K562 (cell line): ENCODE results near the gene AASS.

ENCODE experiments used
- CBX5 ChIP-seq: IDR thresholded peaks from 2 replicates; pipeline ENCODE4 v1.6.1; 2014; ENCODE audit warnings: low read depth, borderline replicate concordance
- JUN ChIP-seq, 2 experiments: sonication (generic) in 1 of 2; formaldehyde crosslinking in 1 of 2; IDR thresholded peaks; 2 replicates each; pipeline versions ENCODE4 v1.6.1 to v1.8.0; 2012 to 2022; ENCODE audit warnings: borderline replicate concordance in 2 of 2, mild to moderate bottlenecking in 2 of 2, improper control_type of control experiment in 1 of 2, low read depth in 1 of 2, low read length in 1 of 2, missing genetic modification reagents in 1 of 2
- NBN ChIP-seq: fragments of 450-650 bp; IDR thresholded peaks from 2 replicates; pipeline ENCODE4 v1.6.1; 2016; ENCODE audit warnings: low read depth, mild to moderate bottlenecking
- ZNF780A ChIP-seq: fragments of 250-450 bp; sonication (Bioruptor Pico); IDR thresholded peaks from 2 replicates; pipeline ENCODE4 v1.5.0; 2021; ENCODE audit warnings: mild to moderate bottlenecking
- TF ChIP-seq, protein P1 (sequence below): fragments of 450-650 bp; IDR thresholded peaks from 2 replicates; pipeline ENCODE4 v1.6.1; 2016

DNA sequence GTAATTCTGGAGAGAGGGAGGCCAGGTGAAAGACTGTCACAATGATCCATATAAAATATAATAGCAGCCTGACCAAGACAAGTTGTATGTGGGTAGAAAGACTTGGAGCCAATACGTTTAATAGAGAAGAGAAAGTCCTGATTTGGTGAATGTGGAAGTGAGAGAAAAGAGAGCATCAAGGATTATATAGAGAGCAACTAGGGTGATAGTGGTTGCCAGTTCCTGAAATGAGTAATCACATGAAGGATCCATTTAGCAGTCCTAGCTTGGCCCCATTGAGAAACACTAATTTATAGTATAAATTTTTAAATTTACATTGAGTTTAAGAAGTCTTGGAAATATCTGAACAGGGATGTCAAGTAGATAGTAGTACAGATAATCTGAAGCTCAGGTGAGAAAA is 74.0 kb downstream of the AASS start:
- no peak for TF ChIP-seq ZNF780A (CRISPR knock-in tag)
- no peak for TF ChIP-seq CBX5
- TF ChIP-seq NBN, result no peak
- TF ChIP-seq JUN (IDR thresholded peaks at IDR 0.05; ENCODE audit: borderline replicate concordance, low read depth, low read length), result no peak
- no peak for TF ChIP-seq JUN (CRISPR knock-in tag; IDR thresholded peaks at IDR 0.05; ENCODE audit: borderline replicate concordance)
- TF ChIP-seq, protein P1, sequence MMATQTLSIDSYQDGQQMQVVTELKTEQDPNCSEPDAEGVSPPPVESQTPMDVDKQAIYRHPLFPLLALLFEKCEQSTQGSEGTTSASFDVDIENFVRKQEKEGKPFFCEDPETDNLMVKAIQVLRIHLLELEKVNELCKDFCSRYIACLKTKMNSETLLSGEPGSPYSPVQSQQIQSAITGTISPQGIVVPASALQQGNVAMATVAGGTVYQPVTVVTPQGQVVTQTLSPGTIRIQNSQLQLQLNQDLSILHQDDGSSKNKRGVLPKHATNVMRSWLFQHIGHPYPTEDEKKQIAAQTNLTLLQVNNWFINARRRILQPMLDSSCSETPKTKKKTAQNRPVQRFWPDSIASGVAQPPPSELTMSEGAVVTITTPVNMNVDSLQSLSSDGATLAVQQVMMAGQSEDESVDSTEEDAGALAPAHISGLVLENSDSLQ, result no peak
